ENCODE results near the gene CANT1. TPM values are rescaled to one million over a fixed set of nuclear protein-coding genes. Genes with fewer than 3 reads are reported as not detected.
"Not testable (repeated sequence)": the region's sequence is repeated elsewhere in the genome, so short reads cannot be mapped to it uniquely, and the experiment has no call there.

CANT1 gene
- total RNA-seq, 1 experiment from 2014 or later = 86.4 TPM

GRCh38 chr17:79033046-79033616 is 23.6 kb upstream of the CANT1 start:
- ChIA-PET POLR2A (no interaction called here), CTCF (interaction anchor here (0.9 to 1.5 kb wide), 3 partner anchors 9 to 12 kb away, joined by 3 to 9 read pairs (median 3); no protein-coding TSS in a partner anchor)
- Histone ChIP-seq H3K27me3 (replicated peaks; ENCODE audit: control insufficient read depth, insufficient read depth, low read length) (no peaks in the 10 kb centered on the region), H3K9me3 (no peaks in the 10 kb centered on the region), H3K4me3 (ENCODE audit: low read depth, low read length) (no peak overlapping the region), H3K36me3 (ENCODE audit: control insufficient read depth, insufficient read depth, low read length) (no peaks in the 10 kb centered on the region), H3K4me1 (peaks cover 9% of the 10 kb centered on the region)
- no TSS peak for BruUV-seq (replicated peaks)
- intact Hi-C loops (cut with micrococcal nuclease; ENCODE audit: unreplicated experiment) = no loop called here
- Mint-ChIP-seq H3K4me1 (ENCODE audit: low read depth, unreplicated experiment) (peaks cover 7% of the 10 kb centered on the region), H3K27ac (ENCODE audit: unreplicated experiment) (no peak overlapping the region), H3K36me3 (ENCODE audit: insufficient read depth, unreplicated experiment) (no peaks in the 10 kb centered on the region), H3K27me3 (ENCODE audit: insufficient read depth, unreplicated experiment) (no peaks in the 10 kb centered on the region), H3K4me3 (ENCODE audit: unreplicated experiment) (no peak overlapping the region), H3K9me3 (ENCODE audit: unreplicated experiment) (no peaks in the 10 kb centered on the region)
- TF ChIP-seq CTCF (IDR thresholded peaks at IDR 0.05; ENCODE audit: insufficient read depth in 1 of 2, low read depth in 1 of 2, low read length in 1 of 2, severe bottlenecking in 1 of 2, unreplicated experiment in 1 of 2) = no peak
- peak in 1 of 2 experiments; percentile 23 for DNase-seq

- no peaks in the 10 kb centered on the region for H3K9me3 Mint-ChIP-seq (ENCODE audit: unreplicated experiment)
- Histone ChIP-seq H3K4me1 (peaks cover 18% of the 10 kb centered on the region), H3K27me3 (replicated peaks; ENCODE audit: control insufficient read depth, insufficient read depth, low read length) (no peaks in the 10 kb centered on the region), H3K36me3 (ENCODE audit: control insufficient read depth, insufficient read depth, low read length) (no peaks in the 10 kb centered on the region), H3K9me3 (no peaks in the 10 kb centered on the region), H3K4me3 (ENCODE audit: low read depth, low read length) (no peak overlapping the region)
- H3K36me3 Mint-ChIP-seq (ENCODE audit: insufficient read depth, unreplicated experiment) = no peaks in the 10 kb centered on the region
- TF ChIP-seq CTCF (IDR thresholded peaks at IDR 0.05; ENCODE audit: insufficient read depth in 1 of 2, low read depth in 1 of 2, low read length in 1 of 2, severe bottlenecking in 1 of 2, unreplicated experiment in 1 of 2) = no peak
- no peaks in the 10 kb centered on the region for H3K27me3 Mint-ChIP-seq (ENCODE audit: insufficient read depth, unreplicated experiment)
- CTCF ChIA-PET = interaction anchor here (0.9 to 1.5 kb wide), 4 partner anchors 10 to 13 kb away, joined by 3 to 9 read pairs (median 3); no protein-coding TSS in a partner anchor
- peak in 1 of 2 experiments; percentile 24 for DNase-seq
- POLR2A ChIA-PET = no interaction called here
- peaks cover 14% of the 10 kb centered on the region for H3K4me1 Mint-ChIP-seq (ENCODE audit: low read depth, unreplicated experiment)
- intact Hi-C loops (cut with micrococcal nuclease; ENCODE audit: unreplicated experiment) = no loop called here
- no peak overlapping the region for H3K4me3 Mint-ChIP-seq (ENCODE audit: unreplicated experiment)
- no TSS peak for BruUV-seq (replicated peaks)
- no peak overlapping the region for H3K27ac Mint-ChIP-seq (ENCODE audit: unreplicated experiment)
Observed at GRCh38 chr17:79031996-79032875, 22.7 kb upstream of the CANT1 start.

GRCh38 chr17:79030636-79031035 is 21.1 kb upstream of the CANT1 start:
- POLR2A ChIA-PET; H3K4me3 ChIP-seq (ENCODE audit: low read depth, low read length): not testable (repeated sequence)

More at GRCh38 chr17:79030636-79031035, 21.1 kb upstream of the CANT1 start:
- DNase-seq = peak in 1 of 2 experiments; percentile 4
- peak overlapping the region; percentile 33 for H3K27ac Mint-ChIP-seq (ENCODE audit: unreplicated experiment)
- H3K9me3 Mint-ChIP-seq (ENCODE audit: unreplicated experiment); BruUV-seq (replicated peaks); H3K4me3 Mint-ChIP-seq (ENCODE audit: unreplicated experiment); H3K27me3 ChIP-seq (replicated peaks; ENCODE audit: control insufficient read depth, insufficient read depth, low read length); intact Hi-C loops (cut with micrococcal nuclease; ENCODE audit: unreplicated experiment); H3K27me3 Mint-ChIP-seq (ENCODE audit: insufficient read depth, unreplicated experiment); H3K36me3 Mint-ChIP-seq (ENCODE audit: insufficient read depth, unreplicated experiment); H3K36me3 ChIP-seq (ENCODE audit: control insufficient read depth, insufficient read depth, low read length); H3K9me3 ChIP-seq; CTCF ChIA-PET: not testable (repeated sequence)
- peaks cover 27% of the 10 kb centered on the region for H3K4me1 Mint-ChIP-seq (ENCODE audit: low read depth, unreplicated experiment)
- H3K4me1 ChIP-seq = peaks cover 33% of the 10 kb centered on the region
